GM10248 (cell line): ENCODE results near the gene CFAP68.
"Not testable (repeated sequence)": the region's sequence is repeated elsewhere in the genome, so short reads cannot be mapped to it uniquely, and the experiment has no call there.

Experiments
- CTCF ChIA-PET: fragments of 300-600 bp; sonication (Branson Sonifier 250); formaldehyde crosslinking; extraction: SDS; loops from one replicate; lab custom pipeline; 2021; ENCODE audit warnings: antibody characterized with exemption; lab: Yijun Ruan, JAX
- POLR2A ChIA-PET: fragments of 350-650 bp; sonication (Branson Sonifier 250); formaldehyde crosslinking; extraction: SDS; loops from one replicate; lab custom pipeline; 2020; ENCODE audit warnings: antibody characterized with exemption; lab: Yijun Ruan, JAX
- DNase-seq: peaks from one replicate; pipeline ENCODE4 v3.0.0; 2012; ENCODE audit errors: extremely low spot score
- CTCF ChIP-seq: IDR thresholded peaks from 2 replicates; pipeline ENCODE4 v1.5.1; 2012; ENCODE audit warnings: mild to moderate bottlenecking, low read depth; ENCODE audit errors: extremely low read depth, missing control alignments, control extremely low read depth

Gene CFAP68

GRCh38 chr11:111878385-111878848 lies 924 bp upstream of the CFAP68 start:
- ChIA-PET CTCF (interaction anchor here (0.9 to 1.0 kb wide), 3 partner anchors 14 to 104 kb away, joined by 3 to 9 read pairs (median 5); no protein-coding TSS in a partner anchor), POLR2A (no interaction called here)

GRCh38 chr11:111879637-111879960 lies 258 bp downstream of the CFAP68 start:
- ChIA-PET POLR2A (no interaction called here), CTCF (interaction anchor here (0.9 to 1.2 kb wide), 6 partner anchors 8 to 293 kb away, joined by 3 to 8 read pairs (median 3); partner anchors contain the start of gene ALG9)
- TF ChIP-seq CTCF: no peak

More at GRCh38 chr11:111878385-111878848, 924 bp upstream of the CFAP68 start:
- no peak for DNase-seq
- TF ChIP-seq CTCF: no peak

DNA sequence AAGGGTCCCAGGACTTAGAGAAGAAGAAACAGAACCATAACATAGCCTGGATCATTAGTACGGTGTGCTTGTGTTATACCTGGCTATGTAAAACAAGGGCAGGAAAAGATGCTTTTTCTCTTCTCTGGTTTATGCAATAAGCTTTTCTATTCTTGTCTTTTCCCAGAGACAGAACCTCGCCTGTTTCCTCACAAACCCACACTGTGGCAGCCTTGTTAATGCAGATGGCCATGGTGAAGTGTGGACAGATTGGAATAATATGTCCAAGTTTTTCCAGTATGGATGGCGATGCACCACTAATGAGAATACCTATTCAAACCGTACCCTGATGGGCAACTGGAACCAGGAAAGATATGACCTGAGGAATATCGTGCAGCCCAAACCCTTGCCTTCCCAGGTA lies 2.9 kb downstream of the CFAP68 start:
- DNase-seq: no peak
- ChIA-PET CTCF (interaction anchor here (0.9 to 3.8 kb wide), 4 partner anchors 11 to 50 kb away, joined by 3 to 19 read pairs (median 4); partner anchors contain the start of gene ALG9), POLR2A (no interaction called here)
- TF ChIP-seq CTCF: no peak

More at GRCh38 chr11:111879637-111879960, 258 bp downstream of the CFAP68 start:
- no peak for DNase-seq

DNA sequence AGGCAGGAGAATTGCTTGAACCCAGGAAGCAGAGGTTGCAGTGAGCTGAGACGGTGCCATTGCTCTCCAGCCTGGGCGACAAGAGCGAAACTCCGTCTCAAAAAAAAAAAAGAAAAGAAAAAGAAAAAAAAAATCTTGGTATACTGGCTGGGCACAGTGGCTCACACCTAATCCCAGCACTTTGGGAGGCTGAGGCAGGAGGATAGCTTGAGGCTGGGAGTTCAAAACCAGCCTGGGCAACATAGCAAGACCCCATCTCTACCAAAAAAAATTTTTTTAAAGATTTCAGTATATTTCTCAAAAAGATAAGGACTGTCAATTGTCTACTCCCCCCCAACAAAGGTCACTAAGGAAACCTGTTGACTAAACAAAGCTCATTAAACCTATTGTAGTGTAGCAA lies 5.7 kb downstream of the CFAP68 start:
- DNase-seq: not testable (repeated sequence)
- CTCF ChIA-PET: interaction anchor here (0.7 to 1.5 kb wide), 3 partner anchors 10 to 47 kb away, joined by 3 to 4 read pairs (median 3); no protein-coding TSS in a partner anchor

GRCh38 chr11:111886032-111886431 lies 6.7 kb downstream of the CFAP68 start:
- TF ChIP-seq CTCF: no peak
- DNase-seq: no peak
- ChIA-PET POLR2A (no interaction called here), CTCF (interaction anchor here (0.7 to 2.0 kb wide), 5 partner anchors 9 to 109 kb away, joined by 3 to 5 read pairs (median 3); no protein-coding TSS in a partner anchor)

More for the DNA sequence above, 5.7 kb downstream of the CFAP68 start:
- POLR2A ChIA-PET: not testable (repeated sequence)

GRCh38 chr11:111886844-111887243 lies 7.5 kb downstream of the CFAP68 start:
- no peak for TF ChIP-seq CTCF
- ChIA-PET POLR2A (no interaction called here), CTCF (interaction anchor here (1.1 to 2.0 kb wide), 3 partner anchors 15 to 109 kb away, joined by 3 to 5 read pairs (median 4); partner anchors contain the start of gene ALG9)
- DNase-seq: no peak

DNA sequence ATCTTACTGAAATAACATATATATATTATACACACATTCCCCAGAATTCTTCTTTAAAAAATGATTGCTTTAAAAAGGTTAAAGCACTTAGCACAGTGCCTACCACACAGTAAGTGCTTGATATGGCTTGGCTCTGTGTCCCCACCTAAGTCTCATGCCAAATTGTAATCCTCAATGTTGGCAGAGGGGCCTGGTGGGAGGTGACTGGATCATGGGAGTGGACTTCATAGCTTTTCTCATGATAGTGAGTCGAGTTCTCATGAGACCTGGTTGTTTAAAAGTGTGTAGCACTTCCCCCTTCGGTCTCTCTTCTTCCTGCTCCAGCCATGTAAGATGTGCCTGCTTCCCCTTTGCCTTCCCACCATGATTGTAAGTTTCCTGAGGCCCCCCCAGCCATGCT lies 26.1 kb downstream of the CFAP68 start:
- ChIA-PET POLR2A (no interaction called here), CTCF (interaction anchor here (1.3 kb wide), 1 partner anchor 9 kb away, joined by 3 read pairs; no protein-coding TSS in a partner anchor)
- no peak for TF ChIP-seq CTCF
- no peak for DNase-seq
